Measurements from ENCODE around the gene TUBB2B. TPM values are rescaled to one million over a fixed set of nuclear protein-coding genes. Genes with fewer than 3 reads are reported as not detected.

The TUBB2B gene
- total and polyA plus RNA-seq, 9 of the 15 experiments (the other 6 are each of a cell fraction or from before 2014, with no cell fraction given): 0.11 to 9.7 (median 4.6) TPM

GRCh38 chr6:3266170-3266569, 38.7 kb upstream of the TUBB2B start:
- H3K36me3 ChIP-seq (ENCODE audit: control insufficient read depth, insufficient read depth, low read length): peaks cover 94% of the 10 kb centered on the region
- CTCF ChIA-PET (ENCODE audit: low intra/inter-chr PET ratio): no interaction called here

More at GRCh38 chr6:3266170-3266569, 38.7 kb upstream of the TUBB2B start:
- no peak overlapping the region for H3K27ac ChIP-seq (ENCODE audit: extremely low read depth, low read depth, low read length)
- FAIRE-seq: no peak
- H2AFZ ChIP-seq (ENCODE audit: low read depth, low read length): no peak overlapping the region
- H3K9me3 ChIP-seq (replicated peaks; ENCODE audit: control insufficient read depth, insufficient read depth, low read depth, low read length): no peaks in the 10 kb centered on the region
- TF ChIP-seq POLR2G (IDR thresholded peaks at IDR 0.05; ENCODE audit: low read depth, low read length) (peak; percentile 29; the same call in 1 of the 2 replicates), RBBP5 (IDR thresholded peaks at IDR 0.05; ENCODE audit: borderline replicate concordance, insufficient read depth, low read length, poor library complexity, severe bottlenecking) (no peak), THAP12 (CRISPR knock-in tag; IDR thresholded peaks at IDR 0.05) (no peak), SUPT5H (IDR thresholded peaks at IDR 0.05) (peak; percentile 22; the same call in 1 of the 2 replicates), POLR2A (conservative IDR thresholded peaks at IDR 0.05) (peak; percentile 51; the same call in 1 of the 2 replicates), ETV5 (CRISPR knock-in tag; IDR thresholded peaks at IDR 0.05; ENCODE audit: low read depth) (no peak)
- H4K20me1 ChIP-seq (replicated peaks; ENCODE audit: control insufficient read depth, insufficient read depth, low read length): peaks cover 38% of the 10 kb centered on the region
- 53% methylated on average over 9 of the region's 9 CpGs for WGBS (ENCODE audit: insufficient coverage, low coverage, missing lambda C conversion rate)
- peaks cover 70% of the 10 kb centered on the region for H3K79me2 ChIP-seq (ENCODE audit: control insufficient read depth, insufficient read depth, low read length)
- intact Hi-C loops (cut with micrococcal nuclease): no loop called here
- in situ Hi-C loops (cut with MboI): no loop called here
- no peak for DNase-seq (ENCODE audit: extremely low read depth in 1 of 4, low spot score in 3 of 4)
- no peak overlapping the region for H3K4me3 ChIP-seq
- no peak overlapping the region for H3K4me2 ChIP-seq (ENCODE audit: insufficient read depth, low read length)
- H3K9me1 ChIP-seq (ENCODE audit: control insufficient read depth, insufficient read depth, low read length): peaks cover 12% of the 10 kb centered on the region
- POLR2A ChIA-PET: interaction anchor here (1.6 kb wide), 1 partner anchor 11 kb away, joined by 5 read pairs; no protein-coding TSS in a partner anchor
- no peak for ATAC-seq
- BruUV-seq (replicated peaks): no TSS peak
- peaks cover 8 to 9% of the 10 kb centered on the region in 2 experiments; a peak in 4 of 5 replicates for H3K4me1 ChIP-seq (replicated peaks in 1 of 2; ENCODE audit: control insufficient read depth in 2 of 2, insufficient read depth in 2 of 2, low read length in 2 of 2)
- no peak overlapping the region for H3K9ac ChIP-seq (ENCODE audit: insufficient read depth in 1 of 2, low read depth in 2 of 2, low read length in 2 of 2)
- no peaks in the 10 kb centered on the region for H3K27me3 ChIP-seq (ENCODE audit: control insufficient read depth in 2 of 2, insufficient read depth in 2 of 2, low read length in 2 of 2)
